Measurements from ENCODE around the gene TMEM218. TPM values are rescaled to one million over a fixed set of nuclear protein-coding genes. Genes with fewer than 3 reads are reported as not detected.
A peak's percentile ranks its signal among the peaks of the same experiment; 100 is the strongest.

The TMEM218 gene
- total and polyA plus RNA-seq, 2 donors (not counting 1 experiment from before 2014, with no cell fraction given): 31.9 to 34.8 TPM

- peak overlapping the region; percentile 74 to 97 (median 81) for H3K4me3 ChIP-seq (replicated peaks in 1 of 4; ENCODE audit: control extremely low read depth in 1 of 4, insufficient read depth in 1 of 4, low read depth in 3 of 4, low read length in 4 of 4)
- peaks cover 2% of the 10 kb centered on the region for H3K4me1 ChIP-seq (ENCODE audit: control insufficient read depth, extremely low read depth, insufficient read depth, low read length)
- no peak overlapping the region for H2AFZ ChIP-seq (ENCODE audit: low read length)
- no peak overlapping the region for H3K27ac ChIP-seq (ENCODE audit: insufficient read depth, low read length)
- peaks cover 5% of the 10 kb centered on the region for H3K79me2 ChIP-seq (ENCODE audit: control insufficient read depth, insufficient read depth, low read length)
- no peaks in the 10 kb centered on the region for H3K36me3 ChIP-seq (ENCODE audit: control insufficient read depth, insufficient read depth, low read length)
- H3K27me3 ChIP-seq (ENCODE audit: control insufficient read depth, insufficient read depth, low read length): no peaks in the 10 kb centered on the region
- no peaks in the 10 kb centered on the region for H4K20me1 ChIP-seq (ENCODE audit: control insufficient read depth, extremely low read depth, insufficient read depth, low read length)
- H3K4me2 ChIP-seq (ENCODE audit: extremely low read depth, insufficient read depth, low read length): peak overlapping the region; percentile 87
- no peak overlapping the region for H3K9ac ChIP-seq (ENCODE audit: insufficient read depth, low read length)
- no peaks in the 10 kb centered on the region for H3K9me3 ChIP-seq (ENCODE audit: control insufficient read depth, insufficient read depth, low read depth, low read length)
- DNase-seq (ENCODE audit: low read depth in 2 of 2): peak in 1 of 2 donors; percentile 6
- TF ChIP-seq, protein P1, sequence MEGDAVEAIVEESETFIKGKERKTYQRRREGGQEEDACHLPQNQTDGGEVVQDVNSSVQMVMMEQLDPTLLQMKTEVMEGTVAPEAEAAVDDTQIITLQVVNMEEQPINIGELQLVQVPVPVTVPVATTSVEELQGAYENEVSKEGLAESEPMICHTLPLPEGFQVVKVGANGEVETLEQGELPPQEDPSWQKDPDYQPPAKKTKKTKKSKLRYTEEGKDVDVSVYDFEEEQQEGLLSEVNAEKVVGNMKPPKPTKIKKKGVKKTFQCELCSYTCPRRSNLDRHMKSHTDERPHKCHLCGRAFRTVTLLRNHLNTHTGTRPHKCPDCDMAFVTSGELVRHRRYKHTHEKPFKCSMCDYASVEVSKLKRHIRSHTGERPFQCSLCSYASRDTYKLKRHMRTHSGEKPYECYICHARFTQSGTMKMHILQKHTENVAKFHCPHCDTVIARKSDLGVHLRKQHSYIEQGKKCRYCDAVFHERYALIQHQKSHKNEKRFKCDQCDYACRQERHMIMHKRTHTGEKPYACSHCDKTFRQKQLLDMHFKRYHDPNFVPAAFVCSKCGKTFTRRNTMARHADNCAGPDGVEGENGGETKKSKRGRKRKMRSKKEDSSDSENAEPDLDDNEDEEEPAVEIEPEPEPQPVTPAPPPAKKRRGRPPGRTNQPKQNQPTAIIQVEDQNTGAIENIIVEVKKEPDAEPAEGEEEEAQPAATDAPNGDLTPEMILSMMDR (conservative IDR thresholded peaks at IDR 0.05 in 1 of 2, IDR thresholded peaks at IDR 0.05 in 1 of 2; ENCODE audit: low read depth in 1 of 2, low read length in 2 of 2): no peak
- no peak for TF ChIP-seq EZH2 (IDR thresholded peaks at IDR 0.05; ENCODE audit: low read length, missing control alignments)
Observed at GRCh38 chr11:125110506-125110905, 920 bp downstream of the TMEM218 start.

- Histone ChIP-seq H2AFZ (ENCODE audit: low read length) (no peak overlapping the region), H3K4me3 (replicated peaks in 1 of 4; ENCODE audit: control extremely low read depth in 1 of 4, insufficient read depth in 1 of 4, low read depth in 3 of 4, low read length in 4 of 4) (no peak overlapping the region), H3K36me3 (ENCODE audit: control insufficient read depth, insufficient read depth, low read length) (no peaks in the 10 kb centered on the region), H3K9ac (ENCODE audit: insufficient read depth, low read length) (no peak overlapping the region), H3K9me3 (ENCODE audit: control insufficient read depth, insufficient read depth, low read depth, low read length) (no peaks in the 10 kb centered on the region), H3K4me2 (ENCODE audit: extremely low read depth, insufficient read depth, low read length) (peak overlapping the region; percentile 56), H3K27ac (ENCODE audit: insufficient read depth, low read length) (no peak overlapping the region), H3K27me3 (ENCODE audit: control insufficient read depth, insufficient read depth, low read length) (no peaks in the 10 kb centered on the region), H3K4me1 (ENCODE audit: control insufficient read depth, extremely low read depth, insufficient read depth, low read length) (peaks cover 2% of the 10 kb centered on the region), H4K20me1 (ENCODE audit: control insufficient read depth, extremely low read depth, insufficient read depth, low read length) (no peaks in the 10 kb centered on the region), H3K79me2 (ENCODE audit: control insufficient read depth, insufficient read depth, low read length) (peaks cover 5% of the 10 kb centered on the region)
- DNase-seq (ENCODE audit: low read depth in 2 of 2): peak; percentile 48 to 54
- no peak for TF ChIP-seq EZH2 (IDR thresholded peaks at IDR 0.05; ENCODE audit: low read length, missing control alignments)
- TF ChIP-seq, protein P1 (conservative IDR thresholded peaks at IDR 0.05 in 1 of 2, IDR thresholded peaks at IDR 0.05 in 1 of 2; ENCODE audit: low read depth in 1 of 2, low read length in 2 of 2): no peak
Observed at GRCh38 chr11:125108469-125108868, 3.0 kb downstream of the TMEM218 start.

DNA sequence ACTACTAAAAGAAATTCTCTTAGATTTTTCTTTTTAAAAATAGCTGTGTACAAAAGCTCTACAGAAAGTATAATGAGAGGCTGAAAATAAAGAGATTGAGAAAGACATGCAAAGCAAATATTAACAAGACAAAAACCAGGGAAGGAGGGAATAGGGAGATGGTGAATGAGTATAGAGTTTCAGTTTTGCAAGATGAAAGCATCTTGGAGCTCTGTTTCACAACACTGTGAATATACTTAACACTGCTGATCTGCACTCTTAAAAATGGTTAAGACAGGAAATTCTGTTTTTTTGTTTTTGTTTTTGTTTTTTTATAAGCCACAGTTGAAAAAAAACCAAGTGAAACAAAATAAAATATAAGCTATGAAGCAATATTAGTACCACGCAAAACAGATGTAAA is 5.5 kb downstream of the TMEM218 start:
- H3K9ac ChIP-seq (ENCODE audit: insufficient read depth, low read length): no peak overlapping the region
- H3K27ac ChIP-seq (ENCODE audit: insufficient read depth, low read length): no peak overlapping the region
- H4K20me1 ChIP-seq (ENCODE audit: control insufficient read depth, extremely low read depth, insufficient read depth, low read length): no peaks in the 10 kb centered on the region
- H3K4me3 ChIP-seq (replicated peaks in 1 of 4; ENCODE audit: control extremely low read depth in 1 of 4, insufficient read depth in 1 of 4, low read depth in 3 of 4, low read length in 4 of 4): no peak overlapping the region
- TF ChIP-seq, protein P1 (conservative IDR thresholded peaks at IDR 0.05 in 1 of 2, IDR thresholded peaks at IDR 0.05 in 1 of 2; ENCODE audit: low read depth in 1 of 2, low read length in 2 of 2): no peak
- TF ChIP-seq EZH2 (IDR thresholded peaks at IDR 0.05; ENCODE audit: low read length, missing control alignments): no peak
- H3K79me2 ChIP-seq (ENCODE audit: control insufficient read depth, insufficient read depth, low read length): peaks cover 4% of the 10 kb centered on the region
- H3K36me3 ChIP-seq (ENCODE audit: control insufficient read depth, insufficient read depth, low read length): no peaks in the 10 kb centered on the region
- H2AFZ ChIP-seq (ENCODE audit: low read length): no peak overlapping the region
- no peaks in the 10 kb centered on the region for H3K27me3 ChIP-seq (ENCODE audit: control insufficient read depth, insufficient read depth, low read length)
- H3K4me1 ChIP-seq (ENCODE audit: control insufficient read depth, extremely low read depth, insufficient read depth, low read length): peaks cover 2% of the 10 kb centered on the region
- no peaks in the 10 kb centered on the region for H3K9me3 ChIP-seq (ENCODE audit: control insufficient read depth, insufficient read depth, low read depth, low read length)
- no peak overlapping the region for H3K4me2 ChIP-seq (ENCODE audit: extremely low read depth, insufficient read depth, low read length)
- peak in 1 of 2 donors; percentile 43 for DNase-seq (ENCODE audit: low read depth in 2 of 2)
